Right lobe of liver (tissue), 4 donors: ENCODE data around the gene PRCC.

Experiments
- CTCF ChIP-seq, 4 donors: fragments of 200-600 bp in 3 of 4; fragments of 450-650 bp in 1 of 4; IDR thresholded peaks; one replicate each; pipeline versions ENCODE4 v1.5.1 to v1.8.0; 2016 to 2022; ENCODE audit warnings: antibody characterized with exemption in 4 of 4, mild to moderate bottlenecking in 2 of 4
- POLR2A ChIP-seq: fragments of 450-650 bp; IDR thresholded peaks from one replicate; pipeline ENCODE4 v1.6.1; 2017; ENCODE audit warnings: antibody characterized with exemption, mild to moderate bottlenecking
- donor health status: DM: no; HTN: no; CAD: no.
- donor health status: DM: no; HTN: no; CAD: no.
- donor health status: DM: no; HTN: yes; CAD: no.

GRCh38 chr1:156804572-156805243, 37.4 kb downstream of the PRCC start:
- TF ChIP-seq CTCF (IDR thresholded peaks at IDR 0.05), result no peak
- no peak for TF ChIP-seq POLR2A
